Prostate gland (tissue), 2 donors: Measurements from ENCODE around the gene HS6ST3. TPM values are rescaled to one million over a fixed set of nuclear protein-coding genes. Genes with fewer than 3 reads are reported as not detected.

ENCODE experiments used
- DNase-seq: peaks from one replicate; pipeline ENCODE4 v3.0.0-alpha.2; 2019; ENCODE audit warnings: low spot score
- H3K27ac ChIP-seq, 2 donors: fragments of 200-600 bp; sonication (generic); 2 replicates each; pipeline ENCODE4 v1.5.1; 2017 to 2019
- H3K27me3 ChIP-seq: fragments of 200-600 bp; sonication (generic); replicated peaks from 2 replicates; pipeline ENCODE4 v1.5.1; 2019; ENCODE audit not compliant: insufficient read depth
- H3K36me3 ChIP-seq, 2 donors: fragments of 200-600 bp; sonication (generic); 1 replicate in 1 of 2; 2 replicates in 1 of 2; pipeline versions ENCODE4 v1.5.1 to v1.8.1; 2017 to 2019
- H3K4me1 ChIP-seq: fragments of 200-600 bp; sonication (generic); replicated peaks from 2 replicates; pipeline ENCODE4 v1.5.1; 2019
- H3K4me3 ChIP-seq, 2 donors: fragments of 200-600 bp; sonication (generic); 2 replicates each; pipeline ENCODE4 v1.5.1; 2017 to 2019
- H3K9me3 ChIP-seq: fragments of 200-600 bp; sonication (generic); 2 replicates; pipeline ENCODE4 v1.5.1; 2017
- CTCF ChIP-seq, 4 experiments: fragments of 200-600 bp in 2 of 4; fragments of 450-650 bp in 2 of 4; sonication (generic) in 2 of 4; IDR thresholded peaks; 1 replicate in 3 of 4; 2 replicates in 1 of 4; pipeline ENCODE4 v1.5.1; 2016 to 2019; ENCODE audit warnings: antibody characterized with exemption in 4 of 4, mild to moderate bottlenecking in 2 of 4, moderate library complexity in 2 of 4
- POLR2A ChIP-seq: fragments of 450-650 bp; IDR thresholded peaks from one replicate; pipeline ENCODE4 v1.6.1; 2016; ENCODE audit warnings: antibody characterized with exemption, mild to moderate bottlenecking
- POLR2AphosphoS5 ChIP-seq: sonication (generic); formaldehyde crosslinking; IDR thresholded peaks from one replicate; pipeline ENCODE4 v1.6.1; 2017; ENCODE audit warnings: antibody characterized with exemption
- WGBS: methylation state at CpG from one replicate; pipeline ENCODE4 v1.1.5; 2018; 5-methylcytosine and 5-hydroxymethylcytosine counted together
- intact Hi-C: fragments of 100-400 bp; cut with DNase I; formaldehyde crosslinking; loops from one replicate; pipeline ENCODE4 v1.14.2; 2022
- total RNA-seq, 2 donors: library from RNA; depleted of rRNA; stranded (reverse); fragments of >200 nt; gene quantifications; one replicate each; pipeline ENCODE4 v1.1.0, GENCODE V29; 2016

Gene HS6ST3
- total RNA-seq, 2 donors from 2014 or later: 0.97 to 1.0 TPM

- intact Hi-C loops: no loop called here
- DNase-seq: no peak
- Histone ChIP-seq H3K27ac (no peak overlapping the region), H3K9me3 (no peaks in the 10 kb centered on the region), H3K4me3 (no peak overlapping the region), H3K36me3 (no peaks in the 10 kb centered on the region), H3K4me1 (no peaks in the 10 kb centered on the region), H3K27me3 (no peaks in the 10 kb centered on the region)
- WGBS: 28% methylated on average over 2 of the region's 2 CpGs
- no peak for TF ChIP-seq CTCF (IDR thresholded peaks at IDR 0.05)
- no peak for TF ChIP-seq POLR2A
- no peak for TF ChIP-seq POLR2AphosphoS5
Measured at GRCh38 chr13:96460609-96461008, 370.7 kb downstream of the HS6ST3 start.

- WGBS: 46% methylated on average over 10 of the region's 10 CpGs
- Histone ChIP-seq H3K4me1 (no peaks in the 10 kb centered on the region), H3K27me3 (no peaks in the 10 kb centered on the region), H3K4me3 (no peak overlapping the region), H3K36me3 (no peaks in the 10 kb centered on the region), H3K27ac (no peak overlapping the region), H3K9me3 (no peaks in the 10 kb centered on the region)
- TF ChIP-seq POLR2AphosphoS5: no peak
- TF ChIP-seq POLR2A: no peak
- TF ChIP-seq CTCF (IDR thresholded peaks at IDR 0.05): no peak
- intact Hi-C loops: no loop called here
- no peak for DNase-seq
Measured at GRCh38 chr13:96473526-96474180, 383.7 kb downstream of the HS6ST3 start.

GRCh38 chr13:96474181-96474557 lies 384.3 kb downstream of the HS6ST3 start:
- intact Hi-C loops: no loop called here
- TF ChIP-seq POLR2AphosphoS5: no peak
- no peak for TF ChIP-seq CTCF (IDR thresholded peaks at IDR 0.05)
- no peak for TF ChIP-seq POLR2A
- H3K27ac ChIP-seq: no peak overlapping the region
- H3K4me3 ChIP-seq: no peak overlapping the region
- no peaks in the 10 kb centered on the region for H3K9me3 ChIP-seq
- H3K36me3 ChIP-seq: no peaks in the 10 kb centered on the region
- no peak for DNase-seq
- no peaks in the 10 kb centered on the region for H3K27me3 ChIP-seq
- 53% methylated on average over 7 of the region's 7 CpGs for WGBS
- H3K4me1 ChIP-seq: no peaks in the 10 kb centered on the region

- intact Hi-C loops: no loop called here
- TF ChIP-seq POLR2AphosphoS5 (no peak), POLR2A (no peak)
- Histone ChIP-seq H3K4me1 (no peaks in the 10 kb centered on the region), H3K4me3 (no peak overlapping the region), H3K36me3 (no peaks in the 10 kb centered on the region), H3K27ac (no peak overlapping the region), H3K9me3 (no peaks in the 10 kb centered on the region), H3K27me3 (no peaks in the 10 kb centered on the region)
- WGBS: 34% methylated on average over 4 of the region's 4 CpGs
- DNase-seq: no peak
Measured at GRCh38 chr13:96475103-96475502, 385.2 kb downstream of the HS6ST3 start.

- H3K4me3 ChIP-seq: no peak overlapping the region
- 68% methylated on average over 6 of the region's 6 CpGs for WGBS
- TF ChIP-seq CTCF (IDR thresholded peaks at IDR 0.05) (no peak), POLR2A (no peak), POLR2AphosphoS5 (no peak)
- H3K36me3 ChIP-seq: no peaks in the 10 kb centered on the region
- no peaks in the 10 kb centered on the region for H3K9me3 ChIP-seq
- no peak for DNase-seq
- intact Hi-C loops: no loop called here
- no peaks in the 10 kb centered on the region for H3K4me1 ChIP-seq
- H3K27ac ChIP-seq: no peak overlapping the region
- no peaks in the 10 kb centered on the region for H3K27me3 ChIP-seq
Measured at GRCh38 chr13:96481482-96481881, 391.6 kb downstream of the HS6ST3 start.
